ENCODE measurements around the gene SORBS2.

GRCh38 chr4:185722029-185722316 lies 90.0 kb downstream of the SORBS2 start:
- no peak for TF ChIP-seq EZH2 (IDR thresholded peaks at IDR 0.05; ENCODE audit: low read length, missing control alignments)
- no peak for TF ChIP-seq CTCF (conservative IDR thresholded peaks at IDR 0.05 in 1 of 2, IDR thresholded peaks at IDR 0.05 in 1 of 2; ENCODE audit: low read depth in 1 of 2, low read length in 2 of 2)

Data from fibroblast of lung (primary cell).